GM18505 (cell line): ENCODE results near the gene OSBPL5.
"Not testable (repeated sequence)": the region's sequence is repeated elsewhere in the genome, so short reads cannot be mapped to it uniquely, and the experiment has no call there.

Experiments
- ATAC-seq: cut with Tn5 transposase; IDR thresholded peaks from one replicate; pipeline ENCODE4 v1.9.1; 2021; ENCODE audit not compliant: unreplicated experiment
- POLR2A ChIP-seq: IDR thresholded peaks from 4 replicates; pipeline ENCODE4 v1.6.1; 2011; ENCODE audit warnings: borderline replicate concordance; ENCODE audit not compliant: insufficient read depth, insufficient read length; ENCODE audit errors: extremely low read depth

OSBPL5 gene

DNA sequence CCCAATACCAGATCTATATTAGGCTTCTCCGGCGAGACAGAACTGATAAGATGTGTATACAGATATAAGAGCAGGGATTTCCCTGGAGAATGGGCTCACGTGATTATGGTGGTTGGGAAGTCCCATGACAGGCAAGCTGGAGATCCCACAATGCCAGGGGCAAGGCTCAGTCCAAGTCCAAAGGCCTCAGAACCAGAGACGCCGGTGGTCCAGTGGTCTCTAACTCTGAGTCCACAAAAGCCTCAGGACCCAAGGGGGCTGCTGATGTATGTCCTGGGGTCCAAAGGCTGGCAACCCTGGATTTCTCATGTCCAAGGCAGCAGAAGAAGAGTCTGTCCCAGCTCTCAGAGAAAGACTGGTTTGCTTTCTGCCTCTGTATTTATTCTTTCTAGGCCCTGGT lies 15.8 kb upstream of the OSBPL5 start:
- no peak for TF ChIP-seq POLR2A
- ATAC-seq = no peak

- no peak for TF ChIP-seq POLR2A
- no peak for ATAC-seq
Measured at GRCh38 chr11:3178349-3178748, 13.2 kb upstream of the OSBPL5 start.

- ATAC-seq = no peak
- no peak for TF ChIP-seq POLR2A
Measured at GRCh38 chr11:3177931-3178330, 12.8 kb upstream of the OSBPL5 start.

- ATAC-seq = no peak
- no peak for TF ChIP-seq POLR2A
Measured at GRCh38 chr11:3176487-3176886, 11.4 kb upstream of the OSBPL5 start.

- TF ChIP-seq POLR2A = no peak
- no peak for ATAC-seq
Measured at GRCh38 chr11:3175194-3175593, 10.1 kb upstream of the OSBPL5 start.

DNA sequence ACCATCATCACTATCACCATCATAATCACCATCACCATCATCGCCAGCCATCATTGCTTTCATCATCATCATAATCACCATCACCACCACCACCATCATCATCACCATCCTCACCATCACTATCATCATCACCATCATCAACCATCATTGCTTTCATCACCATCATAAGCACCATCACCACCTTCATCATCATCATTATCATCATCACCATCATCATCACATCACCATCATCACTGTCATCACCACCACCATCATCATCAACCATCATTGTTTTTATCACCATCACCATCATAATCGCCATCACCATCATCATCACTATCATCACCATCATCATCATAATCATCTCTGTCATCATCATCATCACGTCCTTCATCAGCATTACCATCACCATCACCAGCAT lies 9.3 kb upstream of the OSBPL5 start:
- ATAC-seq = no peak
- TF ChIP-seq POLR2A = no peak

DNA sequence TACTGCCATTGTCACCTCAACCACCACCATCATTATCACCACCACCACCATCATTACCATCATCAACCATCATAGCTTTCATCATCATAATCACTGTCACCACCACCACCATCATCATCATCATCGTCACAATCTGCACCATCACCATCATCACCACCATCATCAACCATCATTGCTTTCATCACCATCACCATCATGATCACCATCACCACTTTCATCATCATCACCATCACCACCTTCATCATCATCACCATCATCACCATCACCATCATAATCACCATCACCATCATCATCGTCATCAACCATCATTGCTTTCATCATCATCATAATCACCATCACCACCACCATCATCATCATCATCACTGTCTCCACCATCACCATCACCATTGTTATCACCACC lies 8.7 kb upstream of the OSBPL5 start:
- no peak for TF ChIP-seq POLR2A
- ATAC-seq = no peak

GRCh38 chr11:3171931-3172560 lies 6.9 kb upstream of the OSBPL5 start:
- no peak for TF ChIP-seq POLR2A
- no peak for ATAC-seq

DNA sequence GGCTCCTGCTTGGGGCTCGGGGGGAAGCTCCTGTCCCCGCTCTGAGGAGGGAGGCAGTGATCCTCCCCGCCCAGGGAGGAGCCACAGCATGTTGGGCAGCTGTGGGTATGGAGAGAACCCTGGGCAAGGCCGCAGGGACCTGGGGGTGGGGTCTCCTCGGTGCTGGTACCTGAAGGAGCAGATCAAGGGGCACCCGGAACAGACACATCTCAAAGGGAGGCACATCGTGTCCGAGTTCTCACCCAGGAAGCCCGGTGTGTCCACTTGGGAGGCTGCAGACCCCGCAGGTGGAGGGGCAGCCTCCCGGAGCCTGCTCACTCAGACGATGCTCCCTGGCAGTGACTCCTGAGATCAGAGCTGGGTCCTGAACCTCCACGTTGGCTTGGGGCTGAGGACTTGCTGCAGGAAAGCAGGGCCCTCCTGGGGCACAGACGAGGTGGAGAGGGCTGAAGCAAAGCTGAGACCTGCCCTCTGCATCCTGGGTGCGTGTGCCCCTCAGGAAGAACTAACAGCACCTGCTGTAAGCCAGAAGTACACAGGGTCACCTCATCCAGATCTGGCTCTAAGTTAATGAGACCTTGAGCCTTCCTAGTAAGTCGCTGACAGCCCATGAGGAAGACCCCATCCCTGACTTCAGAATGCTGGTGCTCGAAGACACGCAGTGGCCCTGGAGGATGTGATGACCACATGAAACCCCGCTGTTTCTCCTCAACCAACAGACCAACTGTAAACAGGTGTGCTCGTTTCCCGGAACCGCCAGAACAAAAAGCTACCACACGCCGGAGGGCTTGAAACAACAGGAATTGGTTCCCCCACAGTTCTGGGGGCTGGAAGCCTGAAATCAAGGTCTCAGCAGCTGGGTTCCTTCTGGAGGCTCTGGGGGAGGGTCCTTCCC lies 5.9 kb upstream of the OSBPL5 start:
- no peak for TF ChIP-seq POLR2A
- ATAC-seq = no peak

- TF ChIP-seq POLR2A = no peak
- ATAC-seq = no peak
Measured at GRCh38 chr11:3170044-3170755, 5.1 kb upstream of the OSBPL5 start.

DNA sequence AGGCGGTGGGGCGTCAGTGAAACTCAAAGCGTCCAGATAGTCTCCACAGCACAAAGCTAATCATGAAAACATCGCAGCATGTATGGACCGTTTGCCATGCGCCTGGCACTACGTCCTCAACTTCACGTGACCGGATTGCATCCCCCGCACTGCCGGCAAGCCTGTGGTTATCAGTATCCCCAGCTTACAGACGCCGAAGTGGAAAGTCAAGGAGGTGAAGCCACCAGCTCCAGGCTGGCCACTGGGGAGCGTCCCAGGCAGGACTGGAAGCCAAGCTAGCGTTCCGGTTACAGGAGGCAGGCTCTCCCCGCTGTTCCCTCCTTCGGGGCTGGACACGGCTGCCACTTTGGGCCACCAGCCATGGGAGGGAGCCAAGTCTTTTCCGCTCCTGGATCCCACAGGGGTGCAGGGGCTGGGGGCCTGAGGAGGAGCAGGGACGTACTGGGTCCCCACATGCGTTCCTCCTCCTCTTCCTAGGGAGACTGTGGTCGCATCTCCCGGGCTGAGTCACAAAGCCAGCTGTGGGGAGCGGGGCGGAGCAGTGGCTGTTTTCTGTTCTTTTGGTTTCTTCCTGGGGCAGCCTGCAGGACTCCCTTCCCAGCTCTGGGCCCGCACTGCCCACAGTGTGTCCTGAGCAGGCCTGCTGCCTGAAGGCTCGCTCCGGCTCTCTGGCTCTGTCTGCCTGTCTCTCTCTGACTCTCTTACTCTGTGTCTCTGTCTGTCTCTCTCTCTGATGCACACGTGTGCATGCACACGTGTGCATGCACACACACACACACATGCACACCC lies 4.3 kb upstream of the OSBPL5 start:
- ATAC-seq = no peak
- no peak for TF ChIP-seq POLR2A

DNA sequence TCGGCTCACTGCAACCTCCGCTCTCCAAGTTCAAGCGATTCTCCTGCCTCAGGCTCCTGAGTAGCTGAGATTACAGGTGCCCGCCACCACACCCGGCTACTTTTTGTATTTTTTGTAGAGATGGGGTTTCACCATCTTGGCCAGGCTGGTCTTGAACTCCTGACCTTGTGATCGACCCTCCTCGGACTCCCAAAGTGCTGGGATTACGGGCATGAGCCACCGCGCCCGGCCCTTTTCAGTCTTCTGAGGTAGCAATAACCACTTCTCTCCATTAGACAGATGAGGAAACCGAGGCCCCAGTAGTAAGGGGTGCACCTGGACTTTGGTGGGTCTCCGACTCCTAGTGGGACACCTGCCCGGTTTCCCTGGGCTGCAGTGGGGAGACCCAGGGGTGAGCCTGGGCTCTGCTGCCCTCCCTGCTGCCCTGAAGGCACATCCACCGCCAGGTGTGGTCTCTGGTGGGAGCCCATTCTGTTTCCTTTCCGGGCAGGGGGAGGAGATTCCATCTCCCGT lies 3.7 kb upstream of the OSBPL5 start:
- ATAC-seq = not testable (repeated sequence)
